Measurements from ENCODE around the gene STYK1.

STYK1 gene

DNA sequence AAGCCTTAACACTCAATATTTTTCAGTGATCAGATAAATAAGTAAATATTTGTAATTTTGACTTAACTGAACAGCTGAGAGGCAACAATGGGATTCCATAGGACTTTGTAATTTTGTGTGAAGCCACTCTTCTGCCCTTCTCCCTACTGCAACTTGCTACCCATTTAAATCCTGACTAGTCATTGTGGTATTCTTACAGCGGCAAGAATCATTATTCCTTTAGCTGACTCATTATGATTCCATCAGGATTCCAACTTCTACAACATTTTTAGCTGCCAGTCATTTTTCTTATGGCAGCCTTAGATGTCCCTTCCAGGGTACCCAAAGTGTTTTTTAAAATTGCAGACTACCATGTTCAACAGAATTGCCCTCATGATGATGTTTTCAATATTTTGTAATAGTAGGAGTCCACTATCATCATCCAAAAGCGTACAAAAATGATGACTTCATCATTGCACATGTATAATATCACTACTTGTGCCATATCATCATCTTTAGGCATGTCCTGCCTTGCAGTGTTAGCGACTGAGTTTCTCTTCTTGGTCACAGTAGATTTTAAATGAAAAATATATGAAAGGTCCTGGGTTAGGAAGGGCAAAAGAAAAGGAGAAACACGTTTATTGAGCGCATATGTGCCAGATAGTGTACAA, 55.4 kb downstream of the STYK1 start:
- Histone ChIP-seq H3K9ac (no peak overlapping the region), H3K4me2 (no peak overlapping the region), H3K36me3 (ENCODE audit: insufficient read depth) (no peaks in the 10 kb centered on the region), H2AFZ (ENCODE audit: low read depth) (no peak overlapping the region), H4K20me1 (ENCODE audit: insufficient read depth) (no peaks in the 10 kb centered on the region), H3K4me3 (IDR thresholded peaks at IDR 0.05; ENCODE audit: insufficient read depth, low read depth, low read length) (no peak overlapping the region), H3K79me2 (ENCODE audit: insufficient read depth, low read depth) (no peaks in the 10 kb centered on the region), H3K27me3 (ENCODE audit: insufficient read depth, low read depth) (no peaks in the 10 kb centered on the region), H3K4me1 (ENCODE audit: low read depth, poor library complexity, severe bottlenecking) (peaks cover 6% of the 10 kb centered on the region), H3K27ac (no peak overlapping the region)
- TF ChIP-seq, protein P1, sequence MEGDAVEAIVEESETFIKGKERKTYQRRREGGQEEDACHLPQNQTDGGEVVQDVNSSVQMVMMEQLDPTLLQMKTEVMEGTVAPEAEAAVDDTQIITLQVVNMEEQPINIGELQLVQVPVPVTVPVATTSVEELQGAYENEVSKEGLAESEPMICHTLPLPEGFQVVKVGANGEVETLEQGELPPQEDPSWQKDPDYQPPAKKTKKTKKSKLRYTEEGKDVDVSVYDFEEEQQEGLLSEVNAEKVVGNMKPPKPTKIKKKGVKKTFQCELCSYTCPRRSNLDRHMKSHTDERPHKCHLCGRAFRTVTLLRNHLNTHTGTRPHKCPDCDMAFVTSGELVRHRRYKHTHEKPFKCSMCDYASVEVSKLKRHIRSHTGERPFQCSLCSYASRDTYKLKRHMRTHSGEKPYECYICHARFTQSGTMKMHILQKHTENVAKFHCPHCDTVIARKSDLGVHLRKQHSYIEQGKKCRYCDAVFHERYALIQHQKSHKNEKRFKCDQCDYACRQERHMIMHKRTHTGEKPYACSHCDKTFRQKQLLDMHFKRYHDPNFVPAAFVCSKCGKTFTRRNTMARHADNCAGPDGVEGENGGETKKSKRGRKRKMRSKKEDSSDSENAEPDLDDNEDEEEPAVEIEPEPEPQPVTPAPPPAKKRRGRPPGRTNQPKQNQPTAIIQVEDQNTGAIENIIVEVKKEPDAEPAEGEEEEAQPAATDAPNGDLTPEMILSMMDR (conservative IDR thresholded peaks at IDR 0.05; ENCODE audit: low read depth, low read length) = no peak

DNA sequence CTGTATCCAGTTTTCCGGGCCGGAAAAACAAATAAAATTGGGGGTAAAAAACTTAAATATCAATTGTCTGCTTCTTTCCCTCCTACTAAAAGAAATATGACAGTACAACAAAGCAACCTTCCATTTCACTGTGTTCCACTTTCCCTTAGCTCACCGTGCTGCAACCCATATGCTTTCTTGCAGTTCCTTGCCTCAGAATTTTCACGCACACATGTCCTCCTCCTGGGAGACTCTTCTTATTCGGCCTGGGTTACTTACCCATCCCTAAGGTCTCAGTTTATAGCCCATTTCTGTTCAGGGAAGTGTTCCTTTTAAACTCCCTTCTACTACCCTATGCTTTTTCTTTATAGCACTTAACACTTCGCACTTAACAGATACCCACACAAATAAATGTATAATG, 56.0 kb downstream of the STYK1 start:
- no peaks in the 10 kb centered on the region for H3K36me3 ChIP-seq (ENCODE audit: insufficient read depth)
- H3K4me3 ChIP-seq (IDR thresholded peaks at IDR 0.05; ENCODE audit: insufficient read depth, low read depth, low read length) = no peak overlapping the region
- H3K27ac ChIP-seq = no peak overlapping the region
- H3K27me3 ChIP-seq (ENCODE audit: insufficient read depth, low read depth) = no peaks in the 10 kb centered on the region
- H3K4me2 ChIP-seq = no peak overlapping the region
- H3K9ac ChIP-seq = no peak overlapping the region
- TF ChIP-seq, protein P1 (conservative IDR thresholded peaks at IDR 0.05; ENCODE audit: low read depth, low read length) = no peak
- peaks cover 4% of the 10 kb centered on the region for H3K79me2 ChIP-seq (ENCODE audit: insufficient read depth, low read depth)
- H3K4me1 ChIP-seq (ENCODE audit: low read depth, poor library complexity, severe bottlenecking) = peaks cover 6% of the 10 kb centered on the region
- H2AFZ ChIP-seq (ENCODE audit: low read depth) = no peak overlapping the region
- no peaks in the 10 kb centered on the region for H4K20me1 ChIP-seq (ENCODE audit: insufficient read depth)

DNA sequence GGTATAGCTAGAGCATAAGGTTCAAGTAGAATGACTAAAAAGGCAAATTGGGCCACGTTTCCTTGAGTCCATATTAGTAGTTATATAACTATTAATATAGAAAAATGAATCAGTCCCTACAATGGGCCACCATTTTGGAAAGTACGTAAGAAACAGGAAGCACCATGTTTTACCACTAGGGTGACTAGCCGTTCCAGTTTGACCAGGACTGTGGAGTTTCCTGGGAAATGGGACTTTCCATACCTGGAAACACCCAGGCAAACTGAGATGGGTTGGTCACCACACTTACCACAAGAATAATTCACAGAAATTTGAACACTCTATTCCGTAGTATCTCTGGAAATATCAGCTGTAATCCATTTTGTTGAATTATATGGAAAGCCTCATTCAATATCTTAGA, 58.3 kb downstream of the STYK1 start:
- H3K4me2 ChIP-seq = no peak overlapping the region

DNA sequence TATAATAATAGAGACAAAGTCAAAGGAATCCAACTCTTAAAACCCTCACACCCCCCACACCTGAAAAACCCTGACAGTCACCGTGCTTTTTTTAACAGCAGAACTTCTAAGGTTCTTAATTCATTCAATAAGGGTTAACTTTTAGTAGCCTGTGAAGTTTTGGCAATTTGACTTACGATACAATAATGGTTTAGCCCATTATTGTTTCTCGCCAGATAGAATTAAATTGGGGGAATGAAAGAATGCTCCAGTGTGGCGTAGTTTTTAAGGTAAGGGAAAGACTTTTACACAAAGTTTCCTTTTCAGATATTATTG, 59.8 kb downstream of the STYK1 start:
- Histone ChIP-seq H4K20me1 (ENCODE audit: insufficient read depth) (no peaks in the 10 kb centered on the region), H3K27me3 (ENCODE audit: insufficient read depth, low read depth) (no peaks in the 10 kb centered on the region), H3K27ac (peak overlapping the region; percentile 85), H3K4me3 (IDR thresholded peaks at IDR 0.05; ENCODE audit: insufficient read depth, low read depth, low read length) (no peak overlapping the region), H2AFZ (ENCODE audit: low read depth) (peak overlapping the region; percentile 74), H3K9ac (peak overlapping the region; percentile 97), H3K4me1 (ENCODE audit: low read depth, poor library complexity, severe bottlenecking) (peaks cover 16% of the 10 kb centered on the region), H3K79me2 (ENCODE audit: insufficient read depth, low read depth) (peaks cover 22% of the 10 kb centered on the region), H3K4me2 (peak overlapping the region; percentile 79), H3K36me3 (ENCODE audit: insufficient read depth) (no peaks in the 10 kb centered on the region)
- TF ChIP-seq, protein P1 (conservative IDR thresholded peaks at IDR 0.05; ENCODE audit: low read depth, low read length) = no peak

More for the DNA sequence above, 58.3 kb downstream of the STYK1 start:
- Histone ChIP-seq H2AFZ (ENCODE audit: low read depth) (no peak overlapping the region), H3K36me3 (ENCODE audit: insufficient read depth) (no peaks in the 10 kb centered on the region), H3K4me1 (ENCODE audit: low read depth, poor library complexity, severe bottlenecking) (peaks cover 16% of the 10 kb centered on the region), H3K27ac (no peak overlapping the region), H3K9ac (no peak overlapping the region), H3K27me3 (ENCODE audit: insufficient read depth, low read depth) (no peaks in the 10 kb centered on the region), H4K20me1 (ENCODE audit: insufficient read depth) (no peaks in the 10 kb centered on the region), H3K4me3 (IDR thresholded peaks at IDR 0.05; ENCODE audit: insufficient read depth, low read depth, low read length) (no peak overlapping the region), H3K79me2 (ENCODE audit: insufficient read depth, low read depth) (peaks cover 22% of the 10 kb centered on the region)
- TF ChIP-seq, protein P1 (conservative IDR thresholded peaks at IDR 0.05; ENCODE audit: low read depth, low read length) = no peak

Measured in KMS-11 (cell line).